UCSD-AML1 (cell line): Measurements from ENCODE around the gene PER1.

Source experiments
- DNase-seq: peaks from one replicate; lab custom pipeline; 2025; ENCODE audit not compliant: unreplicated experiment; lab: John Stamatoyannopoulos, UW

PER1 gene

DNA sequence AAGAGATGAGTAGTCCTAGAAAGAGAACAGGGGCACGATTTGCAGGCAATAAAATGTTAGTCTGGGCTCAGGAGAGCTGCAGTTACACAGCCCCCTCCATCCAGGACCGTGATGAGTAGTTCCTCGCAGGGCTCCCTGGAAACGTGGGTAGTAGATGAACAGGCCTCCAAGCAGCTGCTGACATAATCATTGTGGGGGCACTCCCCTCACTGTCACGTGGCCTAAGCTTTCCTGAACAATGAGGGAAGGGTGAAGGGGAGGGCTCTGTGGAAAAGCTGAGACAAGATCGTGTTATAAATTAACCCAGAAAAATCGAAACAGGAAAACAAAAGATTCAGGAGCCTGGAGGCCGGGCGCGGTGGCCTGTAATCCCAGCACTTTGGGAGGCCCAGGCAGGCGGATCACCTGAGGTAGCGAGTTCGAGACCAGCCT, 1.3 kb upstream of the PER1 start:
- DNase-seq = no peak

- DNase-seq = no peak
Observed at GRCh38 chr17:8153031-8153451, 837 bp upstream of the PER1 start.

- peak; percentile 55 for DNase-seq
Observed at GRCh38 chr17:8151641-8152111, 528 bp downstream of the PER1 start.

GRCh38 chr17:8151120-8151640, 1.0 kb downstream of the PER1 start:
- peak; percentile 91 for DNase-seq

GRCh38 chr17:8150194-8151119, 1.7 kb downstream of the PER1 start:
- DNase-seq = no peak

DNA sequence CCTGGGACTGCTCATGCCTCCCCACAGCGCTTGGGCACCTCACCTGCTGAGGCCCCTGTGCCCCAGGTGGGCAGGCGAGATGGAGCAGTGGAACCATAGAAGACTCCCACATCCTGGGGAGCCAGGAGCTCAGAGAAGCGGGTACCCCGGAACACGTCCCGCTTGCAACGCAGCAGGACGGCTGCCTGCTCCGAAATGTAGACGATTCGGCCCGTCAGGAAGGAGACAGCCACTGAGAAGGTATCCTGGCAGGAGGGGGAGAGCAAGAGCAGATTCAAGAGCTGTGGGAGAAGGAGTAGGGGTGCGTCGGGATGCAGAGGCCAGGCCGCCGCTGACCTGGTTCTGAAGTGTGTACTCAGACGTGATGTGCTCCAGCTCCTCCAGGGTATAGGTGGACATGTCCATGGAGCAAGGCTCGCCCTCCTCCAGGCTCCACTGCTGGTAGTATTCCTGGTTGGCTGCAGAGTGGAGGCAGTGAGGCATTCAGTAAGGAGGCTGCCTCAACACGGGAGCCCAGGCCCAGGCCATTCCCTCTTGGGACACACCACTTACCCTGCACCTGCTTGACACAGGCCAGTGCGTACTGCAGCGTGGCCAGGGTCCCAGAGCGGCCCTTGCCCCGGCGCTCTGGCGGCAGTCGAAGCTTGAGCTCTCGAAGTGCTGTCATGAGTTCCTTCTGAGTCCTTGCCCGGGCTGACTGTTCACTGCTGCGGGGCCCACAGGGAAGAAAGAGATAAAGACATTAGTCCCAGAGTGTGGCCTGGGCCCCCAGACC, 2.6 kb downstream of the PER1 start:
- no peak for DNase-seq

GRCh38 chr17:8148560-8148959, 3.6 kb downstream of the PER1 start:
- DNase-seq = no peak

GRCh38 chr17:8147805-8148404, 4.3 kb downstream of the PER1 start:
- no peak for DNase-seq

DNA sequence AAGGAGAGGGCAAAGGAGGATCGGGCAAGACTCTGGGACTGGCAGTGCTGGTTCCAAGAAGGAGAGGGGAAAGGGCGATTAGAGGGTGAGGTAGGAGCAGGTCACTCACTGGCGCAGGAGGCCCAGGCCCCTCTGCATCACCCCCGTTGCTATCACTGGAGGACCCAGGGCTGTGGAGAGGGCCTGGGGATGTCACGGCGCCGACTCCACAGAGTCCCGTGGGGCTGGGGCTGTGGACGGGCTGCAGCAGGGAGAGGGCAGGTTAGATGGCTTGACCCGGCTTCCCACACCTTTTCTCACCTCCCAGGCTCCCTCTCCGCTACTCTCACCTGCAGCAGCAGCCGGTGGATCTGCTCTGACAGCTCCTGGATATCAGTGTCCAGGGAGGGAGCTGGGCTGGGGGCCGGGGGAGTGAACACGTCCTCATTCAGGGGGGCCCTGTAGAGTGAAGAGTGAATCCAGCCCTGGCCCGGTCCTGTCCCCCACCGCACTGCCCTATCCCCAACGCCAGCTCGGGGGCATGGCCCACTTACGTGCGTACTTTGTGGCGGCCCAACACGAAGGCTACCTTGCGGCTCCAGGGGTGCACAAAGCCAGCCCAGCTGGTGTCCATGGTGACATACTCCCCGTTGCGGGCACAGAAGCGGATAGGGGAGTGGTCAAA, 4.9 kb downstream of the PER1 start:
- no peak for DNase-seq

DNA sequence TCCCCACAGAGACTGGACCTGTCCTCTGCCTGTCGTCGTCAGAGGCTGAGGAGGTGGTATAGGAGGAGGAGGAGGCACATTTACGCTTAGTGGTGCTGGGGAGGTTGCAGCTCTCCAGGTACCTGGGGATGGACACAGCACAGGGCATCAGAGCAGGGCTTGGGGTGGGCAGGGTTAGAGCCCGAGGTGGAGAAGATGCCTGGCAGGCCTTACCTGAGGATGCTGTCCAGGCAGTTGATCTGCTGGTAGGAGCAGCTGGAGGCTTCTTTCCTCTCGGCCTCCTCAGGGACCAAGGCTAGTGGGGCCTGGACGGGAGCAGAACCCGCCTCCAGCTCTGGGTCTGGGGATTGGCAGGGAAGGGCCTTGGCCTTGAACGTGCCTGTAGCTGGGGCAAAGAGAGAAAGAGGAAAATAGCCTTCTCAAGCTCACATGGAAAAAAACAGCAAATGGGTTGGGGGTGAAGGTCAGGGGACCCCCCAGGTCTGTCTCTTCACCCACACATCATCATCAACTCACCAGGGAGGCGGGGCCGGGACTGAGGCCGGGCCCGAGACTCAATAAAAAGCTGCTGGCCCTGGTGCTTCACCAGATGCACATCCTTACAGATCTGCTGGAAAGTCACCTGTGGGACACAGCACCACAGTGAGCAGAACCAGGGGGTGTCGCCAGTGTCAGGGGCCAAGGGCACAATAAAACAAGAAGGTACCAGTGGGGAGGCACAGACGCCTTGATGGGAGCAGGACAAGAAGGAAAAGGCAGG, 5.6 kb downstream of the PER1 start:
- DNase-seq = no peak

- no peak for DNase-seq
Observed at GRCh38 chr17:8145811-8146210, 6.4 kb downstream of the PER1 start.

GRCh38 chr17:8144401-8145231, 7.6 kb downstream of the PER1 start:
- DNase-seq = no peak

GRCh38 chr17:8143581-8144400, 8.4 kb downstream of the PER1 start:
- no peak for DNase-seq

DNA sequence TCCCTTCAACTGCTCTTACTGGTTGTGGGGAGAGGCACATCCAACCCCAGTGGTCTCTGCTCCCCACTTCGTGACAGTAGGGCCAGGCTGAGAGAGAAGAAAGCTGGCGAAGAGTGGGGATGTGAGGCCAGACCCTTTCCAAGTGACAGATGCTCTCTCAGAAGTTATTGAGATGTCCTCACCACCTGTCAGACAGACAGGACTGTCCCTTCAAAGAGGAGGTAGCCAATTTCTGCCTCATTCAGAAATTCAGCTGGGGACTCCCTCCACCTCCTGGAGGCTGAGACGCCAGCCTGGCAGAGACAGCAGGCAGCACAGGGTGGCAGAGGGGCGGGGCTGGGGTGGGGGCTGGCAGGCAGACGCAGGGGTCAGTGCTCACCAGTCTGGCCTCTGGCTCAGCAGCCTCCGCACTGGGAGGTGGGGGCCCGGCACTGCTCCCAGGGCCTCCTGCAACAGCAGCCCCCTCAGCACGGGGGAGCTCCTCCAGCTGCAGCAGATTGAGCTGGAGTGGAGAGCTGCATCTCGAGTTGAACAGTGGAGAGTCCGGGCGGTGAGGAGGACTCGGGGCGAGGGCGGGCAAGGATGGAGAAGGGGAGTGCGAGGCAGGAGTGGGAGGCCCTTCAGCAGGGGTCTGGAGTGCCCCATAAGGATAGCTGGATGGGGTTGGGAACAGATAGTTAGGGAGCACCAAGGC, 9.2 kb downstream of the PER1 start:
- DNase-seq = no peak

GRCh38 chr17:8142158-8142886, 9.9 kb downstream of the PER1 start:
- DNase-seq = no peak

GRCh38 chr17:8141741-8142140, 10.5 kb downstream of the PER1 start:
- no peak for DNase-seq

- DNase-seq = no peak
Observed at GRCh38 chr17:8141045-8141444, 11.2 kb downstream of the PER1 start.
